Measurements from ENCODE around the gene KIF9.
A peak's percentile ranks its signal among the peaks of the same experiment; 100 is the strongest.
"Not testable (repeated sequence)": the region's sequence is repeated elsewhere in the genome, so short reads cannot be mapped to it uniquely, and the experiment has no call there.

The KIF9 gene

GRCh38 chr3:47261301-47261700 is 21.3 kb downstream of the KIF9 start:
- TF ChIP-seq CTCF (IDR thresholded peaks at IDR 0.05), result no peak

GRCh38 chr3:47260605-47261004 is 22.0 kb downstream of the KIF9 start:
- no peak for DNase-seq (ENCODE audit: low spot score)
- no peak for TF ChIP-seq CTCF (IDR thresholded peaks at IDR 0.05)
- Histone ChIP-seq H3K27ac (no peak overlapping the region), H3K4me3 (no peak overlapping the region)

More at GRCh38 chr3:47261301-47261700, 21.3 kb downstream of the KIF9 start:
- Histone ChIP-seq H3K27ac (no peak overlapping the region), H3K4me3 (no peak overlapping the region)
- no peak for DNase-seq (ENCODE audit: low spot score)

- H3K27ac ChIP-seq, result no peak overlapping the region
- DNase-seq (ENCODE audit: low spot score), result no peak
- TF ChIP-seq CTCF (IDR thresholded peaks at IDR 0.05), result no peak
- H3K4me3 ChIP-seq, result no peak overlapping the region
Observed at GRCh38 chr3:47259114-47259513, 23.5 kb downstream of the KIF9 start.

- DNase-seq (ENCODE audit: low spot score); H3K4me3 ChIP-seq; H3K27ac ChIP-seq: not testable (repeated sequence)
Observed at GRCh38 chr3:47256331-47256730, 26.3 kb downstream of the KIF9 start.

- no peak for TF ChIP-seq CTCF (IDR thresholded peaks at IDR 0.05)
- no peak for DNase-seq (ENCODE audit: low spot score)
- Histone ChIP-seq H3K27ac (no peak overlapping the region), H3K4me3 (no peak overlapping the region)
Observed at GRCh38 chr3:47251689-47252088, 30.9 kb downstream of the KIF9 start.

- H3K27ac ChIP-seq; DNase-seq (ENCODE audit: low spot score); H3K4me3 ChIP-seq: not testable (repeated sequence)
Observed at GRCh38 chr3:47251085-47251484, 31.5 kb downstream of the KIF9 start.

GRCh38 chr3:47250309-47251060 is 32.1 kb downstream of the KIF9 start:
- peak; percentile 17 for TF ChIP-seq CTCF (IDR thresholded peaks at IDR 0.05)
- DNase-seq (ENCODE audit: low spot score), result no peak
- Histone ChIP-seq H3K27ac (no peak overlapping the region), H3K4me3 (no peak overlapping the region)

GRCh38 chr3:47247131-47248064 is 35.2 kb downstream of the KIF9 start:
- DNase-seq (ENCODE audit: low spot score), result no peak
- TF ChIP-seq CTCF (IDR thresholded peaks at IDR 0.05), result no peak
- Histone ChIP-seq H3K27ac (no peak overlapping the region), H3K4me3 (no peak overlapping the region)
